Ectodermal cell (in vitro differentiated cells): ENCODE results near the gene PTGIS. TPM values are rescaled to one million over a fixed set of nuclear protein-coding genes. Genes with fewer than 3 reads are reported as not detected.
"Not testable (repeated sequence)": the region's sequence is repeated elsewhere in the genome, so short reads cannot be mapped to it uniquely, and the experiment has no call there.

ENCODE experiments used
- H3K27ac ChIP-seq: 2 replicates; pipeline ENCODE4 v1.7.0; 2013; ENCODE audit warnings: mild to moderate bottlenecking, low read depth, low read length; ENCODE audit not compliant: insufficient read depth, poor library complexity, severe bottlenecking
- H3K27me3 ChIP-seq: 2 replicates; pipeline ENCODE4 v1.7.0; 2013; ENCODE audit warnings: mild to moderate bottlenecking, low read length; ENCODE audit not compliant: insufficient read depth, control insufficient read depth, poor library complexity, severe bottlenecking
- H3K36me3 ChIP-seq: one replicate; pipeline ENCODE4 v1.7.0; 2013; ENCODE audit warnings: low read length; ENCODE audit not compliant: control insufficient read depth, insufficient read depth
- H3K4me1 ChIP-seq: one replicate; pipeline ENCODE4 v1.7.0; 2013; ENCODE audit warnings: low read length; ENCODE audit not compliant: control insufficient read depth, insufficient read depth
- H3K4me3 ChIP-seq: 2 replicates; pipeline ENCODE4 v1.7.0; 2013; ENCODE audit warnings: low read depth, low read length, control low read depth; ENCODE audit not compliant: insufficient read depth
- H3K9me3 ChIP-seq: 2 replicates; pipeline ENCODE4 v1.7.0; 2013; ENCODE audit warnings: mild to moderate bottlenecking, low read length, moderate library complexity; ENCODE audit not compliant: control insufficient read depth
- WGBS, 2 experiments: methylation state at CpG; one replicate each; pipeline ENCODE4 v1.1.7; 2013; ENCODE audit warnings: missing lambda C conversion rate in 2 of 2; 5-methylcytosine and 5-hydroxymethylcytosine counted together
- polyA plus RNA-seq, 4 experiments: library from polyadenylated mRNA; stranded (reverse); fragments of 50-300 nt; gene quantifications; one replicate each; pipeline ENCODE4 v1.2.3, GENCODE V29; 2013

PTGIS gene
- polyA plus RNA-seq (2013, experiment 1 of 4) = 47.6 TPM
- polyA plus RNA-seq (2013, experiment 2 of 4) = 50.8 TPM
- 27.5 TPM for polyA plus RNA-seq (2013, experiment 3 of 4)
- 29.8 TPM for polyA plus RNA-seq (2013, experiment 4 of 4)

GRCh38 chr20:49567421-49568277 lies at the start of gene PTGIS:
PTGIS (minus strand) TSS chr20:49568137; CDS start chr20:49568116, 21 bp downstream.
- Histone ChIP-seq H3K9me3 (no peaks in the 10 kb centered on the region), H3K36me3 (no peaks in the 10 kb centered on the region), H3K27ac (peak within 1 kb of the TSS; percentile 62), H3K4me1 (peaks cover 16% of the 10 kb centered on the region), H3K27me3 (no peaks in the 10 kb centered on the region), H3K4me3 (peak within 1 kb of the TSS; percentile 89)
- WGBS, 2 experiments = 5 to 7% methylated on average over 60 to 63 of the region's 70 CpGs

- H3K4me3 ChIP-seq, H3K9me3 ChIP-seq, H3K36me3 ChIP-seq, H3K27me3 ChIP-seq, H3K27ac ChIP-seq, H3K4me1 ChIP-seq: not testable (repeated sequence)
- WGBS, 2 experiments = 85 to 87% methylated on average over 2 of the region's 3 CpGs
Measured at GRCh38 chr20:49617394-49617793, 49.5 kb upstream of the PTGIS start.

GRCh38 chr20:49616154-49617007 lies 48.4 kb upstream of the PTGIS start:
- WGBS, 2 experiments = 90 to 92% methylated on average over 11 of the region's 11 CpGs
- Histone ChIP-seq H3K9me3 (no peaks in the 10 kb centered on the region), H3K4me1 (no peaks in the 10 kb centered on the region), H3K4me3 (no peak overlapping the region), H3K36me3 (no peaks in the 10 kb centered on the region), H3K27me3 (no peaks in the 10 kb centered on the region), H3K27ac (no peak overlapping the region)

- Histone ChIP-seq H3K27ac (no peak overlapping the region), H3K27me3 (no peaks in the 10 kb centered on the region), H3K9me3 (no peaks in the 10 kb centered on the region), H3K4me3 (no peak overlapping the region), H3K4me1 (peaks cover 3% of the 10 kb centered on the region), H3K36me3 (no peaks in the 10 kb centered on the region)
- 85 to 88% methylated on average over 15 of the region's 15 CpGs for WGBS, 2 experiments
Measured at GRCh38 chr20:49615401-49616153, 47.6 kb upstream of the PTGIS start.

- not testable (repeated sequence) for H3K27ac ChIP-seq, H3K4me3 ChIP-seq, H3K4me1 ChIP-seq, H3K27me3 ChIP-seq, H3K36me3 ChIP-seq, H3K9me3 ChIP-seq
- 90 to 92% methylated on average over 8 of the region's 8 CpGs for WGBS, 2 experiments
Measured at GRCh38 chr20:49615051-49615400, 47.1 kb upstream of the PTGIS start.

GRCh38 chr20:49614338-49615050 lies 46.6 kb upstream of the PTGIS start:
- WGBS, 2 experiments = 77 to 78% methylated on average over 12 to 13 of the region's 13 CpGs
- no peak overlapping the region for H3K27ac ChIP-seq
- no peak overlapping the region for H3K4me3 ChIP-seq
- H3K9me3 ChIP-seq = no peaks in the 10 kb centered on the region
- H3K36me3 ChIP-seq = no peaks in the 10 kb centered on the region
- peaks cover 3% of the 10 kb centered on the region for H3K4me1 ChIP-seq
- H3K27me3 ChIP-seq = no peaks in the 10 kb centered on the region

GRCh38 chr20:49612127-49612738 lies 44.3 kb upstream of the PTGIS start:
- 94 to 96% methylated on average over 6 of the region's 6 CpGs for WGBS, 2 experiments
- Histone ChIP-seq H3K27me3 (no peaks in the 10 kb centered on the region), H3K4me3 (no peak overlapping the region), H3K27ac (no peak overlapping the region), H3K9me3 (no peaks in the 10 kb centered on the region), H3K4me1 (peaks cover 3% of the 10 kb centered on the region), H3K36me3 (no peaks in the 10 kb centered on the region)

GRCh38 chr20:49611539-49612126 lies 43.7 kb upstream of the PTGIS start:
- WGBS, 2 experiments = 77 to 85% methylated on average over 5 to 6 of the region's 6 CpGs
- H3K36me3 ChIP-seq, H3K27ac ChIP-seq, H3K27me3 ChIP-seq, H3K9me3 ChIP-seq, H3K4me1 ChIP-seq, H3K4me3 ChIP-seq: not testable (repeated sequence)
